Osteocyte (in vitro differentiated cells): ENCODE results near the gene SCARB1. TPM values are rescaled to one million over a fixed set of nuclear protein-coding genes. Genes with fewer than 3 reads are reported as not detected.

ENCODE experiments used
- DNase-seq: peaks from one replicate; pipeline ENCODE4 v3.0.0; 2021; ENCODE audit warnings: mixed read lengths; ENCODE audit not compliant: unreplicated experiment; ENCODE audit errors: extremely low spot score
- H3K27ac Mint-ChIP-seq: one replicate; pipeline ENCODE4 v1.8.0; 2021; ENCODE audit warnings: mild to moderate bottlenecking, mixed read lengths; ENCODE audit not compliant: unreplicated experiment
- H3K27me3 Mint-ChIP-seq: one replicate; pipeline ENCODE4 v1.8.0; 2021; ENCODE audit warnings: mixed read lengths; ENCODE audit not compliant: unreplicated experiment
- H3K36me3 Mint-ChIP-seq: one replicate; pipeline ENCODE4 v1.8.0; 2021; ENCODE audit warnings: mixed read lengths; ENCODE audit not compliant: unreplicated experiment
- H3K4me1 Mint-ChIP-seq: one replicate; pipeline ENCODE4 v1.8.0; 2021; ENCODE audit warnings: mixed read lengths; ENCODE audit not compliant: unreplicated experiment
- H3K4me3 Mint-ChIP-seq: one replicate; pipeline ENCODE4 v1.8.0; 2021; ENCODE audit warnings: mild to moderate bottlenecking, moderate library complexity, mixed read lengths; ENCODE audit not compliant: unreplicated experiment
- H3K9me3 Mint-ChIP-seq: one replicate; pipeline ENCODE4 v1.8.0; 2021; ENCODE audit warnings: mixed read lengths; ENCODE audit not compliant: unreplicated experiment
- CTCF ChIP-seq: fragments of 200-600 bp; sonication (generic); IDR thresholded peaks from 2 replicates; pipeline ENCODE4 v1.5.0; 2021; ENCODE audit warnings: antibody characterized with exemption, mild to moderate bottlenecking, moderate library complexity
- total RNA-seq: library from RNA; stranded (reverse); gene quantifications from 2 replicates; pipeline ENCODE4 v1.2.1, GENCODE V29; 2021

SCARB1 gene
- total RNA-seq, 1 donor from 2014 or later = 27.1 TPM

- H3K9me3 Mint-ChIP-seq = no peaks in the 10 kb centered on the region
- H3K27ac Mint-ChIP-seq = no peak overlapping the region
- peaks cover 12% of the 10 kb centered on the region for H3K4me1 Mint-ChIP-seq
- DNase-seq = no peak
- no peaks in the 10 kb centered on the region for H3K27me3 Mint-ChIP-seq
- H3K4me3 Mint-ChIP-seq = no peak overlapping the region
- no peak for TF ChIP-seq CTCF
- peaks cover 10% of the 10 kb centered on the region for H3K36me3 Mint-ChIP-seq
These were observed 82.6 kb downstream of the SCARB1 start for GRCh38 chr12:124780752-124781685.

GRCh38 chr12:124780336-124780735, 83.3 kb downstream of the SCARB1 start:
- TF ChIP-seq CTCF = no peak
- H3K4me1 Mint-ChIP-seq = peaks cover 19% of the 10 kb centered on the region
- H3K27me3 Mint-ChIP-seq = no peaks in the 10 kb centered on the region
- H3K4me3 Mint-ChIP-seq = no peak overlapping the region
- no peaks in the 10 kb centered on the region for H3K9me3 Mint-ChIP-seq
- H3K36me3 Mint-ChIP-seq = peaks cover 6% of the 10 kb centered on the region
- DNase-seq = no peak
- H3K27ac Mint-ChIP-seq = no peak overlapping the region

- H3K27ac Mint-ChIP-seq = no peak overlapping the region
- H3K36me3 Mint-ChIP-seq = peaks cover 4% of the 10 kb centered on the region
- no peak for DNase-seq
- TF ChIP-seq CTCF = no peak
- H3K4me3 Mint-ChIP-seq = no peak overlapping the region
- H3K27me3 Mint-ChIP-seq = no peaks in the 10 kb centered on the region
- H3K4me1 Mint-ChIP-seq = peaks cover 28% of the 10 kb centered on the region
- no peaks in the 10 kb centered on the region for H3K9me3 Mint-ChIP-seq
These were observed 84.2 kb downstream of the SCARB1 start for GRCh38 chr12:124779161-124780141.

GRCh38 chr12:124778411-124778810, 85.3 kb downstream of the SCARB1 start:
- DNase-seq = no peak
- Mint-ChIP-seq H3K4me3 (no peak overlapping the region), H3K27me3 (no peaks in the 10 kb centered on the region), H3K36me3 (peaks cover 4% of the 10 kb centered on the region), H3K27ac (no peak overlapping the region), H3K9me3 (no peaks in the 10 kb centered on the region), H3K4me1 (peaks cover 35% of the 10 kb centered on the region)
- no peak for TF ChIP-seq CTCF
